GM12801 (cell line): Measurements from ENCODE around the gene IFI27L2.

Experiments
- TF ChIP-seq, protein P1 (sequence below): IDR thresholded peaks from one replicate; pipeline ENCODE4 v1.5.1; 2011; ENCODE audit warnings: control low read depth; ENCODE audit not compliant: insufficient read length; ENCODE audit errors: extremely low read depth

Gene IFI27L2

DNA sequence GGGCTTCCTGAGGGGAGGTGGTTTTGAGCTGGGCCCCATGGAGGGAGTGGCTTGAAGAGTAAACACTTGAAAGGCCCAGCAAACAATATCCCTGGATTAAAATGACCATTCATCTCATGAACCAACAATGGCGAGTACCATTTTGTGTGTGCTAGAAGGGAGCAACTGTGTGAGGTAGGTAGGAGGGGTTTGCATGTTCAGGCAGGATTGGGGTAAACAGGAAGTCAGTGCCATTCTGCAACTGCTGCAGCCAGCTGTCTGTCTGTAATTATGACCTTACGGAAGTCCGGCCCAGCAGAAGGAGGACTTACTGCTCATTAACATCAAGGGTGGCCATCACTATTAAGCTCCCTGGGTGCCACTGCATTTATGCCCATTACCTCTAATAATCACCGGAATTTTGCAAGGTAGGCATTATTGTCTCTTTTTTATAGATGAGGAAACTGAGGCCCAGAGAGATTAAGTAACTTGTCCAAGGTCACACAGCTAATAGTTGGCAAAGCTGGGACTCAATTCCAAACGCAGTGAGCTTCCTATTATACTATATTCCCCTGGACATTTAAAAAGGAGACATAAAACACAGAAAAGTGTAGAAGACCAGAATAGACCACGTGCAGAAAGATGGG lies 16.6 kb upstream of the IFI27L2 start:
- TF ChIP-seq, protein P1, sequence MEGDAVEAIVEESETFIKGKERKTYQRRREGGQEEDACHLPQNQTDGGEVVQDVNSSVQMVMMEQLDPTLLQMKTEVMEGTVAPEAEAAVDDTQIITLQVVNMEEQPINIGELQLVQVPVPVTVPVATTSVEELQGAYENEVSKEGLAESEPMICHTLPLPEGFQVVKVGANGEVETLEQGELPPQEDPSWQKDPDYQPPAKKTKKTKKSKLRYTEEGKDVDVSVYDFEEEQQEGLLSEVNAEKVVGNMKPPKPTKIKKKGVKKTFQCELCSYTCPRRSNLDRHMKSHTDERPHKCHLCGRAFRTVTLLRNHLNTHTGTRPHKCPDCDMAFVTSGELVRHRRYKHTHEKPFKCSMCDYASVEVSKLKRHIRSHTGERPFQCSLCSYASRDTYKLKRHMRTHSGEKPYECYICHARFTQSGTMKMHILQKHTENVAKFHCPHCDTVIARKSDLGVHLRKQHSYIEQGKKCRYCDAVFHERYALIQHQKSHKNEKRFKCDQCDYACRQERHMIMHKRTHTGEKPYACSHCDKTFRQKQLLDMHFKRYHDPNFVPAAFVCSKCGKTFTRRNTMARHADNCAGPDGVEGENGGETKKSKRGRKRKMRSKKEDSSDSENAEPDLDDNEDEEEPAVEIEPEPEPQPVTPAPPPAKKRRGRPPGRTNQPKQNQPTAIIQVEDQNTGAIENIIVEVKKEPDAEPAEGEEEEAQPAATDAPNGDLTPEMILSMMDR, result no peak

DNA sequence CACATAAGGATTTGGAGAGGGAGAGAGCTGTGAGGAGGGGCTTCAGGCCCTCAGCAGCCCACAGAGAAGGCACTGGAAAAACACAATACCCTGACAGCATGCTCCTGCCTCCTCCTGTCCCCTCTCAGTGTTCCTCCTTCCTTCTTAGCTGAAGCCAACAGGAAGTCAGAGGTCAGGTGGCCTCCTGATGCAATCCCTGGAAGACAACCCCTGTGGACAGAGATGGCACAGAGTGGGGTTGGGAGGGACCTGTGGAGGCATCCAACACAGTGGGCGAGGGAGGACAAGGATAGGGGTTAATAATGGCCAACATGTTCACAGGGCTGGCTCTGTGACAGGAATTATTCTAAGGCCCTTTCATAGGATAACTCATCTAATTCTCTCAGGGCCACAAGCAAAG lies 15.4 kb upstream of the IFI27L2 start:
- TF ChIP-seq, protein P1, result no peak

DNA sequence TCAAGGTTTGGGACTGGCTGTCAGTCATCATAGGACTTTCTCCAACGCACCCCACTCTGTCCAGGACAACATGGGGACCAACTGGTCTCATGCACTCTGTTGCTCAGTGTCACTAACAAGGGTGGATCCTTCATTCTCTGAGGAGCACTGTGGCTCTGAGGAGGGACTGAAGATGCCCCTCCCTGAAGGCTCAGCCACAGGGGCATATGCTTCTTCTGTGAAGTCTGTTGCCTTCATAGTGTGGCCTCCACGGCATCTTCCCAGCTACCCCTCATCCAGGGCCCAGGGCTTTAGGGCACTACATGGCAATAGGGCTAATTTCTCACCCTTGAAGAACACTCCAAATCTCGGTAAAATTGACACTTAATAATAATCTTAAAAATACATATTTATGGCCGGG lies 14.3 kb upstream of the IFI27L2 start:
- TF ChIP-seq, protein P1, result no peak

DNA sequence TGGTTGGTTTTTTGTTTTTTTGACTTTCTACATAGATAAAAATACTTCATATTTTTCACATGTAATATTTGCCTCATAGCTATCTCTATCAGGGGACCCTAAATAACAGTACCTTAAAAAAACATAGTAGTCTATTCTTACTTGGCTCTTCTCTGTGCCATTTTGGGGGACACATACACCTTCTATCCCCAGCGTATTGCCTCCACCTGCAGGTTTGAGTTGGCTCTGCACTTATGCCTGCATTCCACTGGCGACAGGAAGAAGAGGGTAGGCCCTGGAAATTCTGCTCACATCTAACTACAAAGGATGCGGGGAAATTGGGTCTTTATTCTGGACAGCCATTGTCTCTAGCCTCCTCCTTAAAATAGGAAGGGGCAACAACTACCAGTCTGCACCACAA lies 13.8 kb upstream of the IFI27L2 start:
- TF ChIP-seq, protein P1, result no peak

DNA sequence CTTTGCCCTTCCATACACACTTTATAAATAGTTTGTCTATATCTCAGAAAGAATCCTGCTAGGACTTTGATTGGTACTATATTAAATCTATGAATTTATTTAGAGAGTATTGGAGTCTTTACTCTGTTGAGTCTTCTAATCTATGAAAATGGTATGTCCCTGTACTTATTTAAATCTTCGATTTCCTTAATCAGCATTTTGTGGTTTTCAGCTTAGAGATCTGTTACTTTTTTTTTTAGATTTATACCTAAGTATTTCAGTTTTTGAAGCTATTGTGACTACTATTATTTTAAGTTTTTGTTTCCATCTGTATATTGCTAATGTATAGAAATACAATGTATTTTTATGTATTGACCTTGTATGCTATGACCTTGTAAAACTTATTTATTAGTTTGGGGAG lies 13.4 kb upstream of the IFI27L2 start:
- TF ChIP-seq, protein P1, result no peak

DNA sequence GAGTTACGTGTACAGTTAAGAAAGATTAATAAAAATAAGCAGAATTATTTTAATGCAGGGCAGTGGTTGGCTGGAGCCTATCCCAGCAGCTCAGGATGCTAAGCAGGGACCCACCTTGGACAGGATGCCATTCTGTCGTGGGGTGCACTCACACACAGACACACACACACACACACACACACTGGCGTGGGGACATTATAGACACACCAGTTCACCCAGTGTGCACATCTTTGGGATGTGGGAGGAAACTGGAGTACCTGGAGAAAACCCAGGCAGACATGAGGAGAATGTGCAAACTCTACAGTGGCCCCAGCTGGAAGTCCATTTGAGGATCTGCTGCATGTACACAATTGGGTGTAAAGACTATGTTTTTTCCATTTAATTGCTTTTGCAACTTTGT lies 12.8 kb upstream of the IFI27L2 start:
- TF ChIP-seq, protein P1, result no peak

DNA sequence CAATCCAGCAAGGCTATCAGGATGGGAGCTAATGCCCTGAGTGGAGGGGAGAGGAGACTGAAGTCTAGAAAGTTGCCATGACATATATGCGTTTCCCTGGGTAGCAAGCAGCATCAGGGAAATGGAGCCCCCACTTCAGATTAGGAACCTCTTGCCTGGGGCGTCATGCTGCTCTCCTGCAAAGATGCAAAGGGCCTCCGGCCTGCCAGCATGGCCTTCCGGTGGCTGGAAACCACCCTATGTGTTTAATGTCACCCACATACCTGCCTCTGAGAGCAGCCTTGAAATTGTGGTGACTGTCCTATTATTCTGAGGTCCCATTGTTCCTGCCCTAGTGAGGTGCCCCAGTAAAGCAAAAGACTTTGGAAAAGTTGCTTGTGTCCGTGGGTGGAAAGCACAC lies 10.0 kb upstream of the IFI27L2 start:
- TF ChIP-seq, protein P1, result no peak
